ENCODE measurements around the gene ANKMY1.

Gene ANKMY1

DNA sequence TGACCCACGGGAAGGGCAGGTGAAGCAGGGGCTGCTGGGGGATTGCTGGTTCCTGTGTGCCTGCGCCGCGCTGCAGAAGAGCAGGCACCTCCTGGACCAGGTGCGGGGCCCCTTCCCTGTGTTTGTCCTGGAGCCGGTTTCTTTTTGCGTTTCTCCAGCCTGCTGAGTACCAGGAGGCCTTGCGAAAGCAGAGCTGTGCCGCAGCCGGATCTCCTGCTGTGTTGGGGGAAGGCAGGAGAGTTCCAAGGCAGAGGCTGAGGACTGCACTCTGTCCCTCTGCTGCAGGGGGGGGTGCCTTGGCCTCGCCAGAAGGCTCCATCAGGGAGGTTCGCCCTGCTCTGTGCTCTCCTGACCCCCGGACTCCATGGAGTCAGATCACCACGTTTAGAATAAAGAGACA is 31.6 kb upstream of the ANKMY1 start:
- H3K27ac ChIP-seq, result no peak overlapping the region
- TF ChIP-seq ZFX (IDR thresholded peaks at IDR 0.05; ENCODE audit: borderline replicate concordance), result no peak
- TF ChIP-seq, protein P1, sequence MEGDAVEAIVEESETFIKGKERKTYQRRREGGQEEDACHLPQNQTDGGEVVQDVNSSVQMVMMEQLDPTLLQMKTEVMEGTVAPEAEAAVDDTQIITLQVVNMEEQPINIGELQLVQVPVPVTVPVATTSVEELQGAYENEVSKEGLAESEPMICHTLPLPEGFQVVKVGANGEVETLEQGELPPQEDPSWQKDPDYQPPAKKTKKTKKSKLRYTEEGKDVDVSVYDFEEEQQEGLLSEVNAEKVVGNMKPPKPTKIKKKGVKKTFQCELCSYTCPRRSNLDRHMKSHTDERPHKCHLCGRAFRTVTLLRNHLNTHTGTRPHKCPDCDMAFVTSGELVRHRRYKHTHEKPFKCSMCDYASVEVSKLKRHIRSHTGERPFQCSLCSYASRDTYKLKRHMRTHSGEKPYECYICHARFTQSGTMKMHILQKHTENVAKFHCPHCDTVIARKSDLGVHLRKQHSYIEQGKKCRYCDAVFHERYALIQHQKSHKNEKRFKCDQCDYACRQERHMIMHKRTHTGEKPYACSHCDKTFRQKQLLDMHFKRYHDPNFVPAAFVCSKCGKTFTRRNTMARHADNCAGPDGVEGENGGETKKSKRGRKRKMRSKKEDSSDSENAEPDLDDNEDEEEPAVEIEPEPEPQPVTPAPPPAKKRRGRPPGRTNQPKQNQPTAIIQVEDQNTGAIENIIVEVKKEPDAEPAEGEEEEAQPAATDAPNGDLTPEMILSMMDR (IDR thresholded peaks at IDR 0.05), result no peak

DNA sequence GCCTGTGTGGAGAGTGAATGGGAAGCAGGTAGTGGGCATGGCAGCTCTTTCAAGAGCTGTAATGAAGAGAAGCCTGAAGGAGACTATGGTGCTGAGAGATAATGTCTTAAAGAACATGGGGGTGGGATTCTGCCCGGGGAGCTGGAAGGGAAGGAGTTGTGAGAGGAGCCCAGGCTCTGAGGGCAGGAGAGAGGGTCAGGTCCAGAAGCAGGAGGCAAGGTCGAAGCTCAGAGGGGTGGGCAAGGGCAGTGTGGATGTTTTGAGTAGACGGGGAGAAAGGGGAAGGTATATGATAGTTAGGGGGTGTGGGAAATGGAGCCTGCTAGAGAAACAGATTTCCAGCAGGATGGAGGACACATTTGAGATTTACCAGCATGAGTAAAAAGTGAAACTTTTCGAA is 30.9 kb upstream of the ANKMY1 start:
- no peak overlapping the region for H3K27ac ChIP-seq

DNA sequence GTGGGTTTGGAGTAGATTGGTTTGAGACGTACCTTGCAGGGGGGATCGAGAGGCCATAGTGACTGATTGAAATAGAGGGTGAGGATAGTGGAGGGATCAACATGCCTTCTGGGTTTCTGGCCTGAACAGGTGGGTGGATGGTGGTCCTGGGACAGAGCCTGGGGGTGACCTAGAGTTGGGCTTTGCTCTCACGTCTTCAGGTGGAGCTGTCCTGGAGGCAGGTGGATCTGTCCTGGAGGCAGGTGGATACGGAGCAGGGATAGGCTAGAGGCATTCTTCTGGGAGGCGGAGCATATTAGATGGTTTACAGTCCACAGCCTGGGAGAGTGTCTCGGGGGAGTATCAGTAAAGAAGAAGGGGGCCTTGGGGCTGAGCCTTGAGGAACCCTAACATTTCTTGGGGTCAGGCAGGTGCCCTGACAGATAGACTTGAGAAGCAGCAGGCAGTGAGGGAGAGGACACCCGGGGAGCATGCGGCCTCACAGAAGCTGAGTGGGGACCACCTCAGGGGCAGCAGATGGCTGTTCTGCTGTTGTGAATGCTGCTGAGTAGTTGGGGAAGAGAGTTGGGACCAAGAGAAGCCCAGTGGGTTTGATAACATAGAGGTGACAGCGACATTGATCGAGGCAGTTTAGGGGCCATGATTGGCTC is 30.3 kb upstream of the ANKMY1 start:
- TF ChIP-seq ZFX (IDR thresholded peaks at IDR 0.05; ENCODE audit: borderline replicate concordance), result no peak
- TF ChIP-seq, protein P1 (IDR thresholded peaks at IDR 0.05), result no peak
- no peak overlapping the region for H3K27ac ChIP-seq

More for the DNA sequence above, 30.9 kb upstream of the ANKMY1 start:
- TF ChIP-seq, protein P1 (IDR thresholded peaks at IDR 0.05), result no peak
- no peak for TF ChIP-seq ZFX (IDR thresholded peaks at IDR 0.05; ENCODE audit: borderline replicate concordance)

DNA sequence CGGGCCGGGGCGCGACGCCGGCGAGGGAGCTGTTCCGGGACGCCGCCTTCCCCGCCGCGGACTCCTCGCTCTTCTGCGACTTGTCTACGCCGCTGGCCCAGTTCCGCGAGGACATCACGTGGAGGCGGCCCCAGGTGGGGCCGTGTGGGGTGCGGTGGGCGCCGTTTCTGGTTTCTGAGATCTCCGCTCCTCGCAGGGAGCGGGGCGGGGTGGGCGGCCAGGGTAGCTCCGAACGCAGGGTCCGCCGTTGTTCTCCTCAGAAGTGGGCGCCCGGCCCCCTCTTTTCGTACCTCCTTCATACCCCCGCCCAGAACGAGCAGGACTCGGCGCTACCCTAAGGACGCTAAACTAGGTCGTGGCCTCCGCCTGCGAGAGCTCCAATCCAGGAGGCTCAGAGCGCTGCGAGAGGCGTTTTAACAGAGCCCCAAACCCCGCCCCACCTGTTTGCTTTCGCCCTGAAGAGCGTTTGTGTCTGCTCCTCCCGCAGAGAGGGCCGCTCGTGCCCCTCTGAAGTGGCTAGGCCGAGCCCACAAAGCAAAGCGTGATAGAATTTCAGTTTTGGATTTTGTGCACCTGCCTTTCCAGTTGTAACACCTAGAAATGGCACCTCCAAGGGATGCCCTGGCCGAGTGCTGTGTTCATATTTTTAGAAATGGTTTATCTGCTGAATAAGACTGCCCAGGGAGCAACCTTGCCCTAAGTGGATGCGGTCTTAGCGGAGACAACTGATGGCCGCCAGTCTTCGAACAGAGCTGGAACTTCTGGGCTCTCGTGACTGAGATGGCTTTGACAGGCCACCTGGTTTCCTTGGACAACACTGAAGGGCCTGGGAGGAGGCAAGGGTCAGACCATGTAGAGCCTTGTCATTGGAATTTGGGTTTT is 29.4 kb upstream of the ANKMY1 start:
- H3K27ac ChIP-seq, result peak overlapping the region; percentile 71
- TF ChIP-seq, protein P1 (IDR thresholded peaks at IDR 0.05), result no peak
- TF ChIP-seq ZFX (IDR thresholded peaks at IDR 0.05; ENCODE audit: borderline replicate concordance), result no peak

DNA sequence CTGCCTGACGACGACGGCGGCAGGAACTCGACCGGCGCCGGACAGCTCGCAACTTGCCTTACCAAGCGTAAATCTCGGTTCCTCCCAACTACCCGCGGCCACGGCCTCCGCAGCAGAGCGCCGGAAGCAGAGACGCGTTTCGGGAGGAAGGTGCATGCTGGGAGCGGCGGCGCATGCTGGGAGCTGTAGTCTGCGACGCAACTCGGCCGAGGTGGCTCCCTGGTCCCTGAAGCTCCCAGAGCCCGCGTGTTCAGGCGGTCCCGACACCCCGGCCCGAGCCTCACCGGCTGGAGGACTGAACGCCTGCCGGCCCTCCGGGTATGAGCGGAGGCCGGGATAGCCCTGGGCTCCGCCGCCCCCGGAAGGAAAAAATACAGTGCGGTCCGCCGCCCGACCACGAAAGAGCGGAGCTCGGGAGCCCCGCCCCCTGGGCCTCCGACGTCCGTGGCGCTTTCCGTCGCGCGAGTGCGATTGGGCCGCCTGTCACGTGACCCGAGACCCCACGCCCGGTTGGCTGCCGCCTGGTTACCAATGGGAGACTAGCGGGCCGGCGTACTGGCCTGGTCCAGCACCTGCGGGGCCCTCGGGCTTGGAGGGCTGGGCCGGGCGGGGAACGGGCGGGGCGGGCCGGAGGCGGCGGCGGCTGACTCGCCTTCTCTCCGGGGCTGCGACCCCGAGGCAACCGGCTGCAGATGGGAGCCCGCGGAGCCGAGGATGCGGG is 28.6 kb upstream of the ANKMY1 start, which contains the start of gene CAPN10:
TSS of gene CAPN10 (plus strand) at position 537 of the 721 bp plus-strand sequence. CDS start at position 715, 178 bp downstream.
- H3K27ac ChIP-seq, result peak within 1 kb of the TSS; percentile 71

DNA sequence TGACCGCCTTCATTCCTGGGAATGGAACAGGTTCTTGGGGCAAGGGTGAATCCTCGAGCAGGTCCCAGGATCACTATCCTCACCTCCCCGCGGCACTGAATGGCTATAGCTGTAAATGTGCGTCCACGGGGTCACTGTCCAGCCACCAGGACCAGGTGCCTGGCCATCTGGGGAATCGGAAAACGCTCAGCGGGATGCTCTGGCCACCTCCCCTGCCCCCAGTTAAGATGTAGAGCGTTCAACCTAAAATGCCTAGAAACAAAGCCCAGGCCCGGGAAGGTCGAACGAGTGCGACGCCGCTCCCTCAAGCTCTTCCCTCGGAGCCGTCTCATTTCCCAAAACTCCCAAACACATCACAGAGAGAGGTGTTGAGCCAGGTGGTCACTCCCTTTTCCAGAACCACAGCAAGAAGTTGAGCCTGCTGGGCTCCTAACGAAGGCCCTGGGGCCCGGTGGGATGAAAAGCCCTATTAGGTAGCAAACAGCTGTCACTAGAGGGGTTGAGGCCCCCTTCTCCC is 28.0 kb upstream of the ANKMY1 start:
- no peak for TF ChIP-seq ZFX (IDR thresholded peaks at IDR 0.05; ENCODE audit: borderline replicate concordance)
- TF ChIP-seq, protein P1 (IDR thresholded peaks at IDR 0.05), result no peak
- H3K27ac ChIP-seq, result peak overlapping the region; percentile 71

More for the DNA sequence above, 28.6 kb upstream of the ANKMY1 start, which contains the start of gene CAPN10:
- no peak for TF ChIP-seq ZFX (IDR thresholded peaks at IDR 0.05; ENCODE audit: borderline replicate concordance)
- TF ChIP-seq, protein P1 (IDR thresholded peaks at IDR 0.05), result no peak

Data from 22Rv1 (cell line).